DOHH2 (cell line): ENCODE data around the gene SPATA19.

ENCODE experiments used
- H3F3A ChIP-seq: fragments of 200-600 bp; sonication (generic), shearing (Covaris generic); 2 replicates; pipeline ENCODE4 v1.6.0; 2016; ENCODE audit warnings: antibody characterized with exemption, mild to moderate bottlenecking; ENCODE audit not compliant: control insufficient read depth, insufficient read depth
- H3K27ac ChIP-seq: fragments of 200-600 bp; sonication (generic); 2 replicates; pipeline ENCODE4 v1.5.1; 2014; ENCODE audit warnings: low read depth, mild to moderate bottlenecking, low read length, moderate library complexity
- H3K27me3 ChIP-seq: fragments of 200-600 bp; sonication (generic); 2 replicates; pipeline ENCODE4 v1.6.1; 2014; ENCODE audit warnings: mild to moderate bottlenecking, low read length, mixed read lengths; ENCODE audit not compliant: control insufficient read depth
- H3K36me3 ChIP-seq: fragments of 200-600 bp; sonication (generic); 2 replicates; pipeline ENCODE4 v1.6.1; 2014; ENCODE audit warnings: mild to moderate bottlenecking, low read length, moderate library complexity, mixed read lengths; ENCODE audit not compliant: control insufficient read depth
- H3K4me1 ChIP-seq: fragments of 200-600 bp; sonication (generic); 2 replicates; pipeline ENCODE4 v1.6.1; 2014; ENCODE audit warnings: mild to moderate bottlenecking, low read length, mixed read lengths; ENCODE audit not compliant: control insufficient read depth
- H3K4me2 ChIP-seq: fragments of 200-600 bp; sonication (generic); 2 replicates; pipeline ENCODE4 v1.6.0; 2014; ENCODE audit warnings: mild to moderate bottlenecking, low read length, moderate library complexity
- H3K4me3 ChIP-seq: fragments of 200-600 bp; sonication (generic); 2 replicates; pipeline ENCODE4 v1.5.1; 2014; ENCODE audit warnings: mild to moderate bottlenecking, low read length, mixed read lengths
- H3K79me2 ChIP-seq: fragments of 200-600 bp; sonication (generic); 2 replicates; pipeline ENCODE4 v1.6.1; 2014; ENCODE audit warnings: mild to moderate bottlenecking, low read length, mixed read lengths; ENCODE audit not compliant: control insufficient read depth
- H3K9me2 ChIP-seq: fragments of 200-600 bp; sonication (generic); replicated peaks from 2 replicates; pipeline ENCODE4 v1.6.1; 2014; ENCODE audit warnings: mild to moderate bottlenecking, low read length, mixed read lengths; ENCODE audit not compliant: control insufficient read depth
- H3K9me3 ChIP-seq: fragments of 200-600 bp; sonication (generic); 2 replicates; pipeline ENCODE4 v1.6.1; 2014; ENCODE audit warnings: antibody characterized with exemption, low read length, mixed read lengths; ENCODE audit not compliant: control insufficient read depth, insufficient read depth
- H4K20me1 ChIP-seq: fragments of 200-600 bp; sonication (generic); 2 replicates; pipeline ENCODE4 v1.6.0; 2014; ENCODE audit warnings: low read depth, mild to moderate bottlenecking, antibody characterized with exemption, low read length, moderate library complexity; ENCODE audit not compliant: control insufficient read depth, insufficient read depth
- CTCF ChIP-seq: fragments of 200-600 bp; sonication (generic); IDR thresholded peaks from one replicate; pipeline ENCODE4 v1.5.1; 2014; ENCODE audit warnings: antibody characterized with exemption, mild to moderate bottlenecking, low read depth, low read length; ENCODE audit not compliant: poor library complexity, severe bottlenecking
- EZH2phosphoT487 ChIP-seq: fragments of 200-600 bp; sonication (generic); IDR thresholded peaks from 2 replicates; pipeline ENCODE4 v1.6.1; 2017; ENCODE audit warnings: borderline replicate concordance, mild to moderate bottlenecking, antibody characterized with exemption, low read length, moderate library complexity, mixed read lengths

The SPATA19 gene

GRCh38 chr11:133833898-133834681 lies 11.2 kb downstream of the SPATA19 start:
- no peak for TF ChIP-seq CTCF
- TF ChIP-seq EZH2phosphoT487: no peak
- Histone ChIP-seq H3K27me3 (no peaks in the 10 kb centered on the region), H4K20me1 (no peaks in the 10 kb centered on the region), H3F3A (no peaks in the 10 kb centered on the region), H3K27ac (no peak overlapping the region), H3K4me1 (no peaks in the 10 kb centered on the region), H3K9me3 (no peaks in the 10 kb centered on the region), H3K79me2 (no peaks in the 10 kb centered on the region), H3K4me3 (no peak overlapping the region), H3K36me3 (no peaks in the 10 kb centered on the region), H3K4me2 (no peak overlapping the region), H3K9me2 (no peaks in the 10 kb centered on the region)

- H3K27ac ChIP-seq: no peak overlapping the region
- H3K4me2 ChIP-seq: no peak overlapping the region
- H3F3A ChIP-seq: no peaks in the 10 kb centered on the region
- TF ChIP-seq CTCF (no peak), EZH2phosphoT487 (no peak)
- H3K4me3 ChIP-seq: no peak overlapping the region
- no peaks in the 10 kb centered on the region for H3K79me2 ChIP-seq
- H3K27me3 ChIP-seq: no peaks in the 10 kb centered on the region
- H3K9me3 ChIP-seq: no peaks in the 10 kb centered on the region
- no peaks in the 10 kb centered on the region for H3K36me3 ChIP-seq
- H4K20me1 ChIP-seq: no peaks in the 10 kb centered on the region
- no peaks in the 10 kb centered on the region for H3K9me2 ChIP-seq
- no peaks in the 10 kb centered on the region for H3K4me1 ChIP-seq
Measured at GRCh38 chr11:133832991-133833897, 12.1 kb downstream of the SPATA19 start.

DNA sequence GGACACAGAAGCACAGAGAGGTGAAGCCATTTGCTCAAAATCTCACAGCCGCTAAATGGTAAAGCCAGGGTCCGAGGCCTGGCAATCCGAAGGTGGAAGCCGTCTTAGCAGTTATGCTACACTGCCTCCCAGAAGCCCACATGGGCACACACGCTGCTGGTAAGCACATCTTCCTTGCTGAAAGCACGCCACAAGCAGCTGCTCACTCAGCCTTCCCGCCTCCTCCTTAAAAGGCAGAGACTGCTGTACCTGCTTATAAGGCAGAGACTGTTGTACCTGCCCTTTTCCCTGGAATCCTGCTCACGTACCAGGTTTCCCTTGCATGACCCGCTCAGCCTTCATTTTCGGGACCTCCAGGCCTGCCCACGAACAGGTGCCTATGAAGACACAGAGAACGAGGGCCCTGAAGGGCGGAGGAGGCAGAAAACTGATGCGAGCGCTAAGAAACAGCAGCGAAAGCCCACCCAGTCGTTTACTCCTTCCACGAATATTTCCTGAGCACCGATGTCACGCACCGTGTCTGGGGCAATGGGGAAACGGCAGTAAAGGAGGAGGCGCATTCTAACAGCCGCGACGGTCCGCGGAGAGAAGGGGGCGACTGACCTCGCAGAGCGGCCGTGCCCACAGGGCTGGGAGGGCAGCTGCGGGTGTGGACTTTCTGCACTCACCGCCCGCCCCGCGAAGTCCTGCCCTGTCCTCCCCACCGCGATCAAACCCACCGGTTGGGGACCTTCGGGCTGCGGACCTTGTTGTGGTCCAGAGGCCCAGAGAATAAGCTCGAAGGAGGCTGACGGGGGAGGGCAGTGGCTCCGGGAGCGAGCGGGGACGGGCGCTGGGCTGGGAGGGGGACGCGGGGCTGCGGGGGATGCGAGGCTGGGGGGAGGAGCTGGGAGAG lies 13.0 kb downstream of the SPATA19 start:
- H3K36me3 ChIP-seq: no peaks in the 10 kb centered on the region
- TF ChIP-seq CTCF (no peak), EZH2phosphoT487 (no peak)
- no peaks in the 10 kb centered on the region for H3K9me2 ChIP-seq
- no peaks in the 10 kb centered on the region for H3F3A ChIP-seq
- H3K4me2 ChIP-seq: no peak overlapping the region
- H3K27ac ChIP-seq: no peak overlapping the region
- H3K27me3 ChIP-seq: no peaks in the 10 kb centered on the region
- H3K79me2 ChIP-seq: no peaks in the 10 kb centered on the region
- H4K20me1 ChIP-seq: no peaks in the 10 kb centered on the region
- no peaks in the 10 kb centered on the region for H3K9me3 ChIP-seq
- H3K4me1 ChIP-seq: no peaks in the 10 kb centered on the region
- H3K4me3 ChIP-seq: no peak overlapping the region
